Measurements from ENCODE around the gene TRPM2.
A peak's percentile ranks its signal among the peaks of the same experiment; 100 is the strongest.

TRPM2 gene

GRCh38 chr21:44466996-44467858 lies 113.8 kb downstream of the TRPM2 start:
- DNase-seq: no peak

- no peak for DNase-seq
Measured at GRCh38 chr21:44467859-44468195, 114.4 kb downstream of the TRPM2 start.

GRCh38 chr21:44471341-44471740 lies 117.9 kb downstream of the TRPM2 start:
- no peak for DNase-seq

- DNase-seq: no peak
Measured at GRCh38 chr21:44471996-44472395, 118.6 kb downstream of the TRPM2 start.

GRCh38 chr21:44473915-44474555 lies 120.6 kb downstream of the TRPM2 start:
- DNase-seq: no peak

- DNase-seq: no peak
Measured at GRCh38 chr21:44475266-44475845, 121.9 kb downstream of the TRPM2 start.

GRCh38 chr21:44477131-44477530 lies 123.7 kb downstream of the TRPM2 start:
- no peak for DNase-seq

- no peak for DNase-seq
Measured at GRCh38 chr21:44477712-44478111, 124.3 kb downstream of the TRPM2 start.

GRCh38 chr21:44478124-44478800 lies 124.8 kb downstream of the TRPM2 start:
- DNase-seq: no peak

GRCh38 chr21:44478801-44479167 lies 125.4 kb downstream of the TRPM2 start:
- DNase-seq: no peak

- peak in 1 of 2 experiments; percentile 40 for DNase-seq
Measured at GRCh38 chr21:44479556-44480199, 126.3 kb downstream of the TRPM2 start.

GRCh38 chr21:44480200-44481053 lies 127.0 kb downstream of the TRPM2 start:
- DNase-seq: no peak

- no peak for DNase-seq
Measured at GRCh38 chr21:44482581-44483287, 129.3 kb downstream of the TRPM2 start.

- no peak for DNase-seq
Measured at GRCh38 chr21:44483288-44484237, 130.1 kb downstream of the TRPM2 start.

- no peak for DNase-seq
Measured at GRCh38 chr21:44484498-44485253, 131.3 kb downstream of the TRPM2 start.

- DNase-seq: peak; percentile 40 to 75
Measured at GRCh38 chr21:44485254-44485793, 131.9 kb downstream of the TRPM2 start.

GRCh38 chr21:44485796-44486195 lies 132.4 kb downstream of the TRPM2 start:
- DNase-seq: no peak

- DNase-seq: no peak
Measured at GRCh38 chr21:44486302-44486701, 132.9 kb downstream of the TRPM2 start.

GRCh38 chr21:44487831-44488230 lies 134.4 kb downstream of the TRPM2 start:
- DNase-seq: peak in 1 of 2 experiments; percentile 25

Data from NCI-H526 (cell line).